HepG2 (cell line): ENCODE measurements around the gene INTS6. TPM values are rescaled to one million over a fixed set of nuclear protein-coding genes. Genes with fewer than 3 reads are reported as not detected.

Experiments used
- ARID4A ChIP-seq: sonication (generic); formaldehyde crosslinking; IDR thresholded peaks from 2 replicates; pipeline ENCODE4 v1.5.0; 2020; ENCODE audit warnings: mild to moderate bottlenecking, missing genetic modification reagents, borderline replicate concordance
- EP300 ChIP-seq, 3 experiments: sonication (generic) in 1 of 3; formaldehyde crosslinking in 1 of 3; IDR thresholded peaks; 2 replicates each; pipeline versions ENCODE4 v1.5.1 to v1.6.1; 2011 to 2020; ENCODE audit warnings: low read depth in 2 of 3, low read length in 2 of 3, borderline replicate concordance in 1 of 3, improper control_type of control experiment in 1 of 3, mild to moderate bottlenecking in 1 of 3, missing genetic modification reagents in 1 of 3, moderate library complexity in 1 of 3
- GATAD2A ChIP-seq: IDR thresholded peaks from 2 replicates; pipeline ENCODE4 v1.6.1; 2016
- GFI1 ChIP-seq: sonication (generic); formaldehyde crosslinking; IDR thresholded peaks from 2 replicates; pipeline ENCODE4 v1.5.0; 2020; ENCODE audit warnings: missing genetic modification reagents, mild to moderate bottlenecking, borderline replicate concordance
- KLF6 ChIP-seq: IDR thresholded peaks from 2 replicates; pipeline ENCODE4 v1.8.0; 2016; ENCODE audit warnings: missing biosample characterization, missing genetic modification reagents
- MAX ChIP-seq: IDR thresholded peaks from 2 replicates; pipeline ENCODE4 v1.6.1; 2012; ENCODE audit warnings: inconsistent platforms
- RXRB ChIP-seq: IDR thresholded peaks from 2 replicates; pipeline ENCODE4 v1.6.1; 2016; ENCODE audit warnings: borderline replicate concordance, missing genetic modification reagents, missing compliant biosample characterization
- ZNF678 ChIP-seq: sonication (generic); formaldehyde crosslinking; IDR thresholded peaks from 2 replicates; pipeline ENCODE4 v1.4.0; 2020; ENCODE audit warnings: mild to moderate bottlenecking, missing genetic modification reagents
- polyA plus RNA-seq, 8 experiments: library from polyadenylated mRNA; depleted of rRNA in 3 of 8; stranded (reverse) in 7 of 8; unstranded in 1 of 8; fragments of >200 nt; fragmentation: Illumina TruSeq in 4 of 8; extraction: Trizol in 4 of 8; gene quantifications; 2 replicates each; pipeline versions ENCODE4 v1.2.1 to v1.2.3, GENCODE V29; 2011 to 2016; ENCODE audit warnings: low read depth in 4 of 8, missing spikeins in 1 of 8, mixed read lengths in 1 of 8; ENCODE audit not compliant: insufficient read depth in 1 of 8
- total RNA-seq, 5 experiments: library from RNA; depleted of rRNA; stranded (reverse); fragments of >200 nt; fragmentation: Illumina TruSeq; extraction: Trizol; gene quantifications; 2 replicates each; pipeline ENCODE4 v1.2.3, GENCODE V29; 2016; ENCODE audit warnings: low read depth in 1 of 5

The INTS6 gene
- total and polyA plus RNA-seq, 2 of the 13 experiments (the other 11 are each of a cell fraction or from before 2014, with no cell fraction given) = 27.9 to 38.4 TPM

DNA sequence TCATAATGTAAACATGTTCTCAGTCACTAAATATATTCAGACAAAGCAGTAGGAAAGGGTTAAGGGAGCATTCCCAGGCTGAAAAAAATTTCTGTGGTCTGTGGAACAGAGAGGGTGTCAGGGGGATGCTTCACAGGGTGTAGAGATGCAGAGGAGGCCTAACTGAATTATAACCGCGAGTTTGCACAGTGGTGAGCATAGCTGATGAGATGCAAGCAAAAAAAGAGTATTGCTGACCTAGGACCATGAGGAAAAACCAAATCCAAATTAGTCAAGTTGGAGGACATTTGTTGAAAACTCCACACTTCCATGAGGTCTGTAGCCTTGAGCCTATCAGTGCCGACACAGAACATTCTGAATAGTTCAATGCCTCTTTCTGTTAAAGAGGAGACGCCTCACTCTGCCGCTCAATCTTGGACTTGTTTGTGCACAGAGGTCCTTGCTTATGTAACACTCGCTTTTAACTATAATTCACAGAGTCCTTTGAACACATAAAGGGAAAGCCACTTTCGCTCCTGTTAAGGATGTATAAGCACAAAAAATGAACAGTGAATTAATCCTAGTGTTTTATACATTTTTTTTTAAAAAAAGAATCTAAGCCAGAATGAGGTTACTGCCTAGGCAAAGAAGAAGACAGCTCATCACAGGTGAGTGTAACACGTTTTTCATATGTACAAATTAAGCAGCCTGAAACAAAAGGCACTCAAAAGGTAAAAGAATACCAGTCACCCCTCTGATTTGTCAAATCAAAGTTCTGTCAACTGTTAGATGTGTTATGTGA is 25.8 kb upstream of the INTS6 start (continued):
- peak; percentile 55 for TF ChIP-seq GATAD2A (CRISPR knock-in tag)
- peak in 1 of 2 experiments; percentile 9; a peak in 1 of 4 replicates for TF ChIP-seq EP300 (IDR thresholded peaks at IDR 0.05; ENCODE audit: low read depth in 2 of 2, low read length in 2 of 2)
- no peak for TF ChIP-seq EP300 (CRISPR knock-in tag; IDR thresholded peaks at IDR 0.05; ENCODE audit: borderline replicate concordance)
- TF ChIP-seq GFI1 (CRISPR knock-in tag) = peak; percentile 43; the same call in 1 of the 2 replicates
- TF ChIP-seq KLF6 (CRISPR knock-in tag) = 0 out of 2 replicates have a peak, but pooled peaks have one; percentile 17
- TF ChIP-seq ARID4A (CRISPR knock-in tag) = peak; percentile 25; the same call in 1 of the 2 replicates
- TF ChIP-seq RXRB = peak; percentile 68; the same call in 1 of the 2 replicates
- 0 out of 2 replicates have a peak, but pooled peaks have one; percentile 16 for TF ChIP-seq MAX
- TF ChIP-seq ZNF678 (CRISPR knock-in tag) = no peak
